Suprapubic skin (tissue), 3 donors: Measurements from ENCODE around the gene FHL2.

ENCODE experiments used
- CTCF ChIP-seq, 2 donors: fragments of 200-600 bp in 1 of 2; fragments of 450-650 bp in 1 of 2; sonication (generic) in 1 of 2; IDR thresholded peaks; one replicate each; pipeline ENCODE4 v1.5.1; 2016 to 2019; ENCODE audit warnings: antibody characterized with exemption in 2 of 2, mild to moderate bottlenecking in 1 of 2, moderate library complexity in 1 of 2
- POLR2A ChIP-seq, 2 donors: fragments of 450-650 bp; IDR thresholded peaks; one replicate each; pipeline ENCODE4 v1.6.1; 2017; ENCODE audit warnings: antibody characterized with exemption in 2 of 2, mild to moderate bottlenecking in 2 of 2, moderate library complexity in 2 of 2

DNA sequence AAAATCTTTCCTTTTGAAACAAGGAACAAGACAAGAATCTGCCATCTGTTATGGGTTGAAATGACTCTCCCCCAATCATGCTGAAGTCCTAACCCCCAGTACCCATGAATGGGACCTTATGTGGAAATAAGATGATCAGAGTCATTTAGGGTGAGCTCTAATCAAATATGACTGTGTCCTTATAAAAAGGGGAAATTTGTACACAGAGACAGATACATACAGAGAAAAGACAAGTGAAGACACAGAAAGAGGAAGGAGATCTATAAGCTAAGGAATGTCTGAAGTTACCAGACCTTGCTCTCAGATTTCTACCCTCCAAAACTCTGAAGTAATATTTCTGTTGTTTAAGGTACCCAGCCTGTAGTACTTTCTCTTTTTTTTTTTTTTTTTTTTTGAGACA, 85.0 kb downstream of the FHL2 start:
- no peak for TF ChIP-seq POLR2A (IDR thresholded peaks at IDR 0.05)
- TF ChIP-seq CTCF (IDR thresholded peaks at IDR 0.05) = no peak
